ENCODE measurements around the gene ERF. TPM values are rescaled to one million over a fixed set of nuclear protein-coding genes. Genes with fewer than 3 reads are reported as not detected.

ERF gene
- total RNA-seq, 1 experiment from 2014 or later: 17.0 TPM

GRCh38 chr19:42254089-42254849, 659 bp downstream of the ERF start:
- Histone ChIP-seq H3K4me1 (ENCODE audit: insufficient read depth, low read length) (peaks cover 10% of the 10 kb centered on the region), H2AFZ (ENCODE audit: low read length) (peak overlapping the region; percentile 57), H3K9me3 (ENCODE audit: low read length) (no peaks in the 10 kb centered on the region), H3K4me3 (ENCODE audit: low read length) (peak overlapping the region; percentile 90), H3K36me3 (ENCODE audit: low read depth, low read length) (no peaks in the 10 kb centered on the region), H3K9me2 (replicated peaks; ENCODE audit: low read length) (no peaks in the 10 kb centered on the region), H3K27me3 (ENCODE audit: low read length) (no peaks in the 10 kb centered on the region), H3K27ac (ENCODE audit: low read length) (peak overlapping the region; percentile 41), H3K79me2 (ENCODE audit: low read length) (peaks cover 38% of the 10 kb centered on the region), H4K20me1 (ENCODE audit: low read length) (no peaks in the 10 kb centered on the region), H3K9ac (ENCODE audit: low read length) (peak overlapping the region; percentile 88), H3K4me2 (ENCODE audit: low read length) (peak overlapping the region; percentile 86), H3F3A (ENCODE audit: low read length, unreplicated experiment) (no peaks in the 10 kb centered on the region)
- intact Hi-C loops (cut with micrococcal nuclease): no loop called here
- CTCF ChIA-PET: no interaction called here
- TF ChIP-seq, protein P1, sequence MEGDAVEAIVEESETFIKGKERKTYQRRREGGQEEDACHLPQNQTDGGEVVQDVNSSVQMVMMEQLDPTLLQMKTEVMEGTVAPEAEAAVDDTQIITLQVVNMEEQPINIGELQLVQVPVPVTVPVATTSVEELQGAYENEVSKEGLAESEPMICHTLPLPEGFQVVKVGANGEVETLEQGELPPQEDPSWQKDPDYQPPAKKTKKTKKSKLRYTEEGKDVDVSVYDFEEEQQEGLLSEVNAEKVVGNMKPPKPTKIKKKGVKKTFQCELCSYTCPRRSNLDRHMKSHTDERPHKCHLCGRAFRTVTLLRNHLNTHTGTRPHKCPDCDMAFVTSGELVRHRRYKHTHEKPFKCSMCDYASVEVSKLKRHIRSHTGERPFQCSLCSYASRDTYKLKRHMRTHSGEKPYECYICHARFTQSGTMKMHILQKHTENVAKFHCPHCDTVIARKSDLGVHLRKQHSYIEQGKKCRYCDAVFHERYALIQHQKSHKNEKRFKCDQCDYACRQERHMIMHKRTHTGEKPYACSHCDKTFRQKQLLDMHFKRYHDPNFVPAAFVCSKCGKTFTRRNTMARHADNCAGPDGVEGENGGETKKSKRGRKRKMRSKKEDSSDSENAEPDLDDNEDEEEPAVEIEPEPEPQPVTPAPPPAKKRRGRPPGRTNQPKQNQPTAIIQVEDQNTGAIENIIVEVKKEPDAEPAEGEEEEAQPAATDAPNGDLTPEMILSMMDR (conservative IDR thresholded peaks at IDR 0.05; ENCODE audit: low read depth, low read length): no peak
- ATAC-seq (peak; percentile 21), DNase-seq (peak; percentile 48)
- TSS peak; percentile 49 for BruUV-seq (replicated peaks)
- POLR2A ChIA-PET (ENCODE audit: unreplicated experiment): no interaction called here

- TF ChIP-seq EZH2phosphoT487 (IDR thresholded peaks at IDR 0.05; ENCODE audit: borderline replicate concordance, low read length) (no peak), EZH2 (IDR thresholded peaks at IDR 0.05; ENCODE audit: low read length, unreplicated experiment) (no peak)
- TF ChIP-seq, protein P1 (conservative IDR thresholded peaks at IDR 0.05; ENCODE audit: low read depth, low read length): no peak
- intact Hi-C loops (cut with micrococcal nuclease): no loop called here
- Histone ChIP-seq H3K4me1 (ENCODE audit: insufficient read depth, low read length) (peaks cover 10% of the 10 kb centered on the region), H3K27me3 (ENCODE audit: low read length) (no peaks in the 10 kb centered on the region), H3K36me3 (ENCODE audit: low read depth, low read length) (no peaks in the 10 kb centered on the region), H3K4me2 (ENCODE audit: low read length) (peak overlapping the region; percentile 92), H3K4me3 (ENCODE audit: low read length) (peak overlapping the region; percentile 90), H3K9me2 (replicated peaks; ENCODE audit: low read length) (no peaks in the 10 kb centered on the region), H3K27ac (ENCODE audit: low read length) (peak overlapping the region; percentile 25), H3K9me3 (ENCODE audit: low read length) (no peaks in the 10 kb centered on the region), H3K79me2 (ENCODE audit: low read length) (peaks cover 38% of the 10 kb centered on the region), H3K9ac (ENCODE audit: low read length) (peak overlapping the region; percentile 88), H4K20me1 (ENCODE audit: low read length) (no peaks in the 10 kb centered on the region), H2AFZ (ENCODE audit: low read length) (peak overlapping the region; percentile 42; the same call in 1 of the 2 replicates), H3F3A (ENCODE audit: low read length, unreplicated experiment) (no peaks in the 10 kb centered on the region)
- ChIA-PET CTCF (no interaction called here), POLR2A (ENCODE audit: unreplicated experiment) (no interaction called here)
- DNase-seq: peak; percentile 15
- BruUV-seq (replicated peaks): no TSS peak
- ATAC-seq: peak; percentile 15
These were observed 1.5 kb downstream of the ERF start for GRCh38 chr19:42253245-42254088.

Measured in PC-3 (cell line).